Measurements from ENCODE around the gene DGKH. TPM values are rescaled to one million over a fixed set of nuclear protein-coding genes. Genes with fewer than 3 reads are reported as not detected.

Gene DGKH
- total and polyA plus RNA-seq, 9 of the 15 experiments (the other 6 are each of a cell fraction or from before 2014, with no cell fraction given) = 0.38 to 4.4 (median 3.1) TPM

- Histone ChIP-seq H3K4me3 (no peak overlapping the region), H3K9me3 (replicated peaks; ENCODE audit: control insufficient read depth, insufficient read depth, low read depth, low read length) (no peaks in the 10 kb centered on the region), H3K27me3 (ENCODE audit: control insufficient read depth in 2 of 2, insufficient read depth in 2 of 2, low read length in 2 of 2) (no peaks in the 10 kb centered on the region), H3K4me1 (replicated peaks in 1 of 2; ENCODE audit: control insufficient read depth in 2 of 2, insufficient read depth in 2 of 2, low read length in 2 of 2) (no peaks in the 10 kb centered on the region), H3K79me2 (ENCODE audit: control insufficient read depth, insufficient read depth, low read length) (no peaks in the 10 kb centered on the region), H3K9ac (ENCODE audit: insufficient read depth in 1 of 2, low read depth in 2 of 2, low read length in 2 of 2) (no peak overlapping the region), H2AFZ (ENCODE audit: low read depth, low read length) (no peak overlapping the region), H3K9me1 (ENCODE audit: control insufficient read depth, insufficient read depth, low read length) (no peaks in the 10 kb centered on the region), H3K27ac (ENCODE audit: extremely low read depth, low read depth, low read length) (no peak overlapping the region), H4K20me1 (replicated peaks; ENCODE audit: control insufficient read depth, insufficient read depth, low read length) (no peaks in the 10 kb centered on the region), H3K4me2 (ENCODE audit: insufficient read depth, low read length) (no peak overlapping the region), H3K36me3 (ENCODE audit: control insufficient read depth, insufficient read depth, low read length) (no peaks in the 10 kb centered on the region)
- ATAC-seq (no peak), DNase-seq (ENCODE audit: extremely low read depth in 1 of 4, low spot score in 3 of 4) (no peak), FAIRE-seq (no peak)
- POLR2A ChIA-PET = no interaction called here
- CTCF ChIA-PET (ENCODE audit: low intra/inter-chr PET ratio) = no interaction called here
- in situ Hi-C loops (cut with MboI) = loop anchor here (25.0 kb wide), 1 partner anchor 690 kb away; no protein-coding TSS in a partner anchor
- BruUV-seq (replicated peaks) = no TSS peak
- 76% methylated on average over 3 of the region's 3 CpGs for WGBS (ENCODE audit: insufficient coverage, low coverage, missing lambda C conversion rate)
- intact Hi-C loops (cut with micrococcal nuclease) = no loop called here
- TF ChIP-seq ZBTB26 (CRISPR knock-in tag; IDR thresholded peaks at IDR 0.05) (no peak), STAT5B (CRISPR knock-in tag; IDR thresholded peaks at IDR 0.05) (no peak), PTRF (tag; IDR thresholded peaks at IDR 0.05) (no peak), ZNF668 (CRISPR knock-in tag; IDR thresholded peaks at IDR 0.05) (no peak), DNMT1 (IDR thresholded peaks at IDR 0.05) (no peak), HDAC8 (tag; IDR thresholded peaks at IDR 0.05) (no peak), POLR2AphosphoS5 (IDR thresholded peaks at IDR 0.05; ENCODE audit: control insufficient read depth, insufficient read depth, low read depth, low read length) (no peak), NFE2 (IDR thresholded peaks at IDR 0.05; ENCODE audit: low read depth) (no peak), DPF2 (IDR thresholded peaks at IDR 0.05) (no peak), ZNF507 (tag; conservative IDR thresholded peaks at IDR 0.05) (no peak), RFX1 (IDR thresholded peaks at IDR 0.05) (no peak)
- TF ChIP-seq, protein P1, sequence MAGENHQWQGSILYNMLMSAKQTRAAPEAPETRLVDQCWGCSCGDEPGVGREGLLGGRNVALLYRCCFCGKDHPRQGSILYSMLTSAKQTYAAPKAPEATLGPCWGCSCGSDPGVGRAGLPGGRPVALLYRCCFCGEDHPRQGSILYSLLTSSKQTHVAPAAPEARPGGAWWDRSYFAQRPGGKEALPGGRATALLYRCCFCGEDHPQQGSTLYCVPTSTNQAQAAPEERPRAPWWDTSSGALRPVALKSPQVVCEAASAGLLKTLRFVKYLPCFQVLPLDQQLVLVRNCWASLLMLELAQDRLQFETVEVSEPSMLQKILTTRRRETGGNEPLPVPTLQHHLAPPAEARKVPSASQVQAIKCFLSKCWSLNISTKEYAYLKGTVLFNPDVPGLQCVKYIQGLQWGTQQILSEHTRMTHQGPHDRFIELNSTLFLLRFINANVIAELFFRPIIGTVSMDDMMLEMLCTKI (IDR thresholded peaks at IDR 0.05; ENCODE audit: partially characterized antibody) = no peak
- TF ChIP-seq, protein P2, sequence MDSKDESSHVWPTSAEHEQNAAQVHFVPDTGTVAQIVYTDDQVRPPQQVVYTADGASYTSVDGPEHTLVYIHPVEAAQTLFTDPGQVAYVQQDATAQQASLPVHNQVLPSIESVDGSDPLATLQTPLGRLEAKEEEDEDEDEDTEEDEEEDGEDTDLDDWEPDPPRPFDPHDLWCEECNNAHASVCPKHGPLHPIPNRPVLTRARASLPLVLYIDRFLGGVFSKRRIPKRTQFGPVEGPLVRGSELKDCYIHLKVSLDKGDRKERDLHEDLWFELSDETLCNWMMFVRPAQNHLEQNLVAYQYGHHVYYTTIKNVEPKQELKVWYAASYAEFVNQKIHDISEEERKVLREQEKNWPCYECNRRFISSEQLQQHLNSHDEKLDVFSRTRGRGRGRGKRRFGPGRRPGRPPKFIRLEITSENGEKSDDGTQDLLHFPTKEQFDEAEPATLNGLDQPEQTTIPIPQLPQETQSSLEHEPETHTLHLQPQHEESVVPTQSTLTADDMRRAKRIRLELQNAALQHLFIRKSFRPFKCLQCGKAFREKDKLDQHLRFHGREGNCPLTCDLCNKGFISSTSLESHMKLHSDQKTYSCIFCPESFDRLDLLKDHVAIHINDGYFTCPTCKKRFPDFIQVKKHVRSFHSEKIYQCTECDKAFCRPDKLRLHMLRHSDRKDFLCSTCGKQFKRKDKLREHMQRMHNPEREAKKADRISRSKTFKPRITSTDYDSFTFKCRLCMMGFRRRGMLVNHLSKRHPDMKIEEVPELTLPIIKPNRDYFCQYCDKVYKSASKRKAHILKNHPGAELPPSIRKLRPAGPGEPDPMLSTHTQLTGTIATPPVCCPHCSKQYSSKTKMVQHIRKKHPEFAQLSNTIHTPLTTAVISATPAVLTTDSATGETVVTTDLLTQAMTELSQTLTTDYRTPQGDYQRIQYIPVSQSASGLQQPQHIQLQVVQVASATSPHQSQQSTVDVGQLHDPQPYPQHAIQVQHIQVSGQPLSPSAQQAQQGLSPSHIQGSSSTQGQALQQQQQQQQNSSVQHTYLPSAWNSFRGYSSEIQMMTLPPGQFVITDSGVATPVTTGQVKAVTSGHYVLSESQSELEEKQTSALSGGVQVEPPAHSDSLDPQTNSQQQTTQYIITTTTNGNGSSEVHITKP (IDR thresholded peaks at IDR 0.05; ENCODE audit: partially characterized antibody) = no peak
- TF ChIP-seq, protein P3, sequence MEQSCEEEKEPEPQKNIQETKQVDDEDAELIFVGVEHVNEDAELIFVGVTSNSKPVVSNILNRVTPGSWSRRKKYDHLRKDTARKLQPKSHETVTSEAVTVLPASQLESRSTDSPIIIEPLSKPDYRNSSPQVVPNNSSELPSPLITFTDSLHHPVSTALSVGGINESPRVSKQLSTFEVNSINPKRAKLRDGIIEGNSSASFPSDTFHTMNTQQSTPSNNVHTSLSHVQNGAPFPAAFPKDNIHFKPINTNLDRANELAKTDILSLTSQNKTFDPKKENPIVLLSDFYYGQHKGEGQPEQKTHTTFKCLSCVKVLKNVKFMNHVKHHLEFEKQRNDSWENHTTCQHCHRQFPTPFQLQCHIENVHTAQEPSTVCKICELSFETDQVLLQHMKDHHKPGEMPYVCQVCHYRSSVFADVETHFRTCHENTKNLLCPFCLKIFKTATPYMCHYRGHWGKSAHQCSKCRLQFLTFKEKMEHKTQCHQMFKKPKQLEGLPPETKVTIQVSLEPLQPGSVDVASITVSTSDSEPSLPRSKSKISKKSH (CRISPR knock-in tag; IDR thresholded peaks at IDR 0.05) = no peak
Observed at GRCh38 chr13:42101821-42102585, 53.6 kb downstream of the DGKH start.

Measured in K562 (cell line).